WTC11 (cell line): ENCODE data around the gene LAMC1. TPM values are rescaled to one million over a fixed set of nuclear protein-coding genes. Genes with fewer than 3 reads are reported as not detected.

ENCODE experiments used
- CREM ChIP-seq: sonication (generic); formaldehyde crosslinking; IDR thresholded peaks from 2 replicates; pipeline ENCODE4 v1.8.1; 2022; ENCODE audit warnings: mild to moderate bottlenecking, missing genetic modification reagents, moderate library complexity
- ETV6 ChIP-seq: sonication (generic); formaldehyde crosslinking; IDR thresholded peaks from 2 replicates; pipeline ENCODE4 v1.8.1; 2022; ENCODE audit warnings: mild to moderate bottlenecking, missing genetic modification reagents
- FOXJ3 ChIP-seq: sonication (generic); formaldehyde crosslinking; IDR thresholded peaks from 2 replicates; pipeline ENCODE4 v1.9.0; 2021; ENCODE audit warnings: missing genetic modification reagents, mild to moderate bottlenecking, borderline replicate concordance
- FOXK1 ChIP-seq: sonication (generic); formaldehyde crosslinking; IDR thresholded peaks from 2 replicates; pipeline ENCODE4 v1.8.0; 2022; ENCODE audit warnings: mild to moderate bottlenecking, moderate library complexity, missing genetic modification reagents
- FOXP4 ChIP-seq: sonication (generic); formaldehyde crosslinking; IDR thresholded peaks from 2 replicates; pipeline ENCODE4 v1.8.0; 2022; ENCODE audit warnings: mild to moderate bottlenecking, missing genetic modification reagents
- JAZF1 ChIP-seq: fragments of 250-450 bp; sonication (Bioruptor Pico); IDR thresholded peaks from 2 replicates; pipeline ENCODE4 v1.9.0; 2021; ENCODE audit warnings: moderate library complexity, mild to moderate bottlenecking, inconsistent platforms
- KAT7 ChIP-seq: sonication (generic); formaldehyde crosslinking; IDR thresholded peaks from 2 replicates; pipeline ENCODE4 v1.8.1; 2023; ENCODE audit warnings: missing genetic modification reagents, mild to moderate bottlenecking, borderline replicate concordance
- MXD4 ChIP-seq: fragments of 250-450 bp; sonication (Bioruptor Pico); IDR thresholded peaks from 2 replicates; pipeline ENCODE4 v1.8.0; 2021; ENCODE audit warnings: mild to moderate bottlenecking, moderate library complexity, borderline replicate concordance
- NFATC4 ChIP-seq: fragments of 250-450 bp; sonication (Bioruptor Pico); IDR thresholded peaks from 2 replicates; pipeline ENCODE4 v1.9.0; 2021; ENCODE audit warnings: mild to moderate bottlenecking
- NFE2L1 ChIP-seq: sonication (generic); formaldehyde crosslinking; IDR thresholded peaks from 2 replicates; pipeline ENCODE4 v1.8.1; 2023; ENCODE audit warnings: missing genetic modification reagents
- NFYB ChIP-seq: sonication (generic); formaldehyde crosslinking; conservative IDR thresholded peaks from 2 replicates; pipeline ENCODE4 v1.8.0; 2022; ENCODE audit warnings: low read depth, missing genetic modification reagents
- NR2C2 ChIP-seq: sonication (generic); formaldehyde crosslinking; IDR thresholded peaks from 2 replicates; pipeline ENCODE4 v1.8.0; 2022; ENCODE audit warnings: mild to moderate bottlenecking, missing genetic modification reagents
- SMAD3 ChIP-seq: sonication (generic); formaldehyde crosslinking; IDR thresholded peaks from 2 replicates; pipeline ENCODE4 v1.8.0; 2022; ENCODE audit warnings: missing genetic modification reagents, mild to moderate bottlenecking, borderline replicate concordance
- USF1 ChIP-seq: sonication (generic); formaldehyde crosslinking; IDR thresholded peaks from 2 replicates; pipeline ENCODE4 v1.8.0; 2022; ENCODE audit warnings: mild to moderate bottlenecking, missing genetic modification reagents
- ZBTB43 ChIP-seq: sonication (generic); formaldehyde crosslinking; IDR thresholded peaks from 2 replicates; pipeline ENCODE4 v1.8.1; 2023; ENCODE audit warnings: mild to moderate bottlenecking, missing genetic modification reagents
- ZNF396 ChIP-seq: fragments of 250-450 bp; sonication (Bioruptor Pico); IDR thresholded peaks from 2 replicates; pipeline ENCODE4 v1.8.0; 2021; ENCODE audit warnings: mild to moderate bottlenecking, moderate library complexity, borderline replicate concordance
- ZNF425 ChIP-seq: fragments of 250-450 bp; sonication (Bioruptor Pico); conservative IDR thresholded peaks from 2 replicates; pipeline ENCODE4 v1.9.0; 2021; ENCODE audit warnings: mild to moderate bottlenecking
- total RNA-seq: library from RNA; stranded (reverse); gene quantifications from 3 replicates; pipeline ENCODE4 v1.2.3, GENCODE V29; 2021
- TF ChIP-seq, protein P1 (sequence below): fragments of 250-450 bp; sonication (Bioruptor Pico); IDR thresholded peaks from 2 replicates; pipeline ENCODE4 v1.8.0; 2021; ENCODE audit warnings: mild to moderate bottlenecking
- TF ChIP-seq, protein P2 (sequence below): fragments of 250-450 bp; sonication (Bioruptor Pico); IDR thresholded peaks from 2 replicates; pipeline ENCODE4 v1.9.0; 2021; ENCODE audit warnings: moderate library complexity, mild to moderate bottlenecking, inconsistent platforms, borderline replicate concordance
- TF ChIP-seq, protein P3 (sequence below): sonication (generic); formaldehyde crosslinking; IDR thresholded peaks from 2 replicates; pipeline ENCODE4 v1.8.0; 2022; ENCODE audit warnings: missing genetic modification reagents
- TF ChIP-seq, protein P4 (sequence below): fragments of 250-450 bp; sonication (Bioruptor Pico); IDR thresholded peaks from 2 replicates; pipeline ENCODE4 v1.9.0; 2021; ENCODE audit warnings: mild to moderate bottlenecking
- TF ChIP-seq, protein P5 (sequence below): sonication (generic); formaldehyde crosslinking; IDR thresholded peaks from 2 replicates; pipeline ENCODE4 v1.8.1; 2022; ENCODE audit warnings: low read depth, missing genetic modification reagents, borderline replicate concordance
- TF ChIP-seq, protein P6 (sequence below): sonication (generic); formaldehyde crosslinking; IDR thresholded peaks from 2 replicates; pipeline ENCODE4 v1.8.0; 2022; ENCODE audit warnings: mild to moderate bottlenecking, missing genetic modification reagents

The LAMC1 gene
- total RNA-seq, 1 experiment from 2014 or later, result 162 TPM

DNA sequence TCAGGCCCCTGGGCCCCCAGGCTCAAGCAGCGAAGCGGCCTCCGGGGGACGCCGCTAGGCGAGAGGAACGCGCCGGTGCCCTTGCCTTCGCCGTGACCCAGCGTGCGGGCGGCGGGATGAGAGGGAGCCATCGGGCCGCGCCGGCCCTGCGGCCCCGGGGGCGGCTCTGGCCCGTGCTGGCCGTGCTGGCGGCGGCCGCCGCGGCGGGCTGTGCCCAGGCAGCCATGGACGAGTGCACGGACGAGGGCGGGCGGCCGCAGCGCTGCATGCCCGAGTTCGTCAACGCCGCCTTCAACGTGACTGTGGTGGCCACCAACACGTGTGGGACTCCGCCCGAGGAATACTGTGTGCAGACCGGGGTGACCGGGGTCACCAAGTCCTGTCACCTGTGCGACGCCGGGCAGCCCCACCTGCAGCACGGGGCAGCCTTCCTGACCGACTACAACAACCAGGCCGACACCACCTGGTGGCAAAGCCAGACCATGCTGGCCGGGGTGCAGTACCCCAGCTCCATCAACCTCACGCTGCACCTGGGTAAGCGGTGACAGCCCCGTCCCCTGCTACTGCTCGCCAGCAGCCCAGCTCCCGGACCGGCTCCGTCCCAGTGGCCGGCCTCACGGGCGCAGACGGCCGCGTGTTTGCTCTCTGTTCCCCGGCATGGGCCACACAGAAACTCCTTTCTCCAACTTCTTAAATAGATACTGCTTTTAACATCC, 539 bp downstream of the LAMC1 start (continued):
- TF ChIP-seq, protein P1, sequence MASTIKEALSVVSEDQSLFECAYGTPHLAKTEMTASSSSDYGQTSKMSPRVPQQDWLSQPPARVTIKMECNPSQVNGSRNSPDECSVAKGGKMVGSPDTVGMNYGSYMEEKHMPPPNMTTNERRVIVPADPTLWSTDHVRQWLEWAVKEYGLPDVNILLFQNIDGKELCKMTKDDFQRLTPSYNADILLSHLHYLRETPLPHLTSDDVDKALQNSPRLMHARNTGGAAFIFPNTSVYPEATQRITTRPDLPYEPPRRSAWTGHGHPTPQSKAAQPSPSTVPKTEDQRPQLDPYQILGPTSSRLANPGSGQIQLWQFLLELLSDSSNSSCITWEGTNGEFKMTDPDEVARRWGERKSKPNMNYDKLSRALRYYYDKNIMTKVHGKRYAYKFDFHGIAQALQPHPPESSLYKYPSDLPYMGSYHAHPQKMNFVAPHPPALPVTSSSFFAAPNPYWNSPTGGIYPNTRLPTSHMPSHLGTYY (CRISPR knock-in tag), result no peak
- peak; percentile 79 for TF ChIP-seq FOXK1 (CRISPR knock-in tag)
- TF ChIP-seq ZNF396 (CRISPR knock-in tag), result no peak
- no peak for TF ChIP-seq NFATC4 (CRISPR knock-in tag)
- no peak for TF ChIP-seq JAZF1 (CRISPR knock-in tag)
- no peak for TF ChIP-seq NR2C2 (CRISPR knock-in tag)
- TF ChIP-seq ZNF425 (CRISPR knock-in tag), result no peak
- no peak; the same call in 1 of the 2 replicates for TF ChIP-seq USF1
- TF ChIP-seq, protein P2, sequence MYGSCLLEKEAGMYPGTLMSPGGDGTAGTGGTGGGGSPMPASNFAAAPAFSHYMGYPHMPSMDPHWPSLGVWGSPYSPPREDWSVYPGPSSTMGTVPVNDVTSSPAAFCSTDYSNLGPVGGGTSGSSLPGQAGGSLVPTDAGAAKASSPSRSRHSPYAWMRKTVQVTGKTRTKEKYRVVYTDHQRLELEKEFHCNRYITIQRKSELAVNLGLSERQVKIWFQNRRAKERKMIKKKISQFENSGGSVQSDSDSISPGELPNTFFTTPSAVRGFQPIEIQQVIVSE (CRISPR knock-in tag), result no peak
- TF ChIP-seq ETV6, result no peak
- TF ChIP-seq, protein P3, sequence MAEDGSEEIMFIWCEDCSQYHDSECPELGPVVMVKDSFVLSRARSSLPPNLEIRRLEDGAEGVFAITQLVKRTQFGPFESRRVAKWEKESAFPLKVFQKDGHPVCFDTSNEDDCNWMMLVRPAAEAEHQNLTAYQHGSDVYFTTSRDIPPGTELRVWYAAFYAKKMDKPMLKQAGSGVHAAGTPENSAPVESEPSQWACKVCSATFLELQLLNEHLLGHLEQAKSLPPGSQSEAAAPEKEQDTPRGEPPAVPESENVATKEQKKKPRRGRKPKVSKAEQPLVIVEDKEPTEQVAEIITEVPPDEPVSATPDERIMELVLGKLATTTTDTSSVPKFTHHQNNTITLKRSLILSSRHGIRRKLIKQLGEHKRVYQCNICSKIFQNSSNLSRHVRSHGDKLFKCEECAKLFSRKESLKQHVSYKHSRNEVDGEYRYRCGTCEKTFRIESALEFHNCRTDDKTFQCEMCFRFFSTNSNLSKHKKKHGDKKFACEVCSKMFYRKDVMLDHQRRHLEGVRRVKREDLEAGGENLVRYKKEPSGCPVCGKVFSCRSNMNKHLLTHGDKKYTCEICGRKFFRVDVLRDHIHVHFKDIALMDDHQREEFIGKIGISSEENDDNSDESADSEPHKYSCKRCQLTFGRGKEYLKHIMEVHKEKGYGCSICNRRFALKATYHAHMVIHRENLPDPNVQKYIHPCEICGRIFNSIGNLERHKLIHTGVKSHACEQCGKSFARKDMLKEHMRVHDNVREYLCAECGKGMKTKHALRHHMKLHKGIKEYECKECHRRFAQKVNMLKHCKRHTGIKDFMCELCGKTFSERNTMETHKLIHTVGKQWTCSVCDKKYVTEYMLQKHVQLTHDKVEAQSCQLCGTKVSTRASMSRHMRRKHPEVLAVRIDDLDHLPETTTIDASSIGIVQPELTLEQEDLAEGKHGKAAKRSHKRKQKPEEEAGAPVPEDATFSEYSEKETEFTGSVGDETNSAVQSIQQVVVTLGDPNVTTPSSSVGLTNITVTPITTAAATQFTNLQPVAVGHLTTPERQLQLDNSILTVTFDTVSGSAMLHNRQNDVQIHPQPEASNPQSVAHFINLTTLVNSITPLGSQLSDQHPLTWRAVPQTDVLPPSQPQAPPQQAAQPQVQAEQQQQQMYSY (CRISPR knock-in tag), result no peak
- 0 out of 2 replicates have a peak, but pooled peaks have one; percentile 58 for TF ChIP-seq NFE2L1 (CRISPR knock-in tag)
- TF ChIP-seq, protein P4, sequence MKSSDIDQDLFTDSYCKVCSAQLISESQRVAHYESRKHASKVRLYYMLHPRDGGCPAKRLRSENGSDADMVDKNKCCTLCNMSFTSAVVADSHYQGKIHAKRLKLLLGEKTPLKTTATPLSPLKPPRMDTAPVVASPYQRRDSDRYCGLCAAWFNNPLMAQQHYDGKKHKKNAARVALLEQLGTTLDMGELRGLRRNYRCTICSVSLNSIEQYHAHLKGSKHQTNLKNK (CRISPR knock-in tag), result no peak
- TF ChIP-seq FOXP4, result 0 out of 2 replicates have a peak, but pooled peaks have one; percentile 28
- no peak for TF ChIP-seq MXD4
- no peak for TF ChIP-seq SMAD3
- TF ChIP-seq ZBTB43, result no peak
- TF ChIP-seq, protein P5, sequence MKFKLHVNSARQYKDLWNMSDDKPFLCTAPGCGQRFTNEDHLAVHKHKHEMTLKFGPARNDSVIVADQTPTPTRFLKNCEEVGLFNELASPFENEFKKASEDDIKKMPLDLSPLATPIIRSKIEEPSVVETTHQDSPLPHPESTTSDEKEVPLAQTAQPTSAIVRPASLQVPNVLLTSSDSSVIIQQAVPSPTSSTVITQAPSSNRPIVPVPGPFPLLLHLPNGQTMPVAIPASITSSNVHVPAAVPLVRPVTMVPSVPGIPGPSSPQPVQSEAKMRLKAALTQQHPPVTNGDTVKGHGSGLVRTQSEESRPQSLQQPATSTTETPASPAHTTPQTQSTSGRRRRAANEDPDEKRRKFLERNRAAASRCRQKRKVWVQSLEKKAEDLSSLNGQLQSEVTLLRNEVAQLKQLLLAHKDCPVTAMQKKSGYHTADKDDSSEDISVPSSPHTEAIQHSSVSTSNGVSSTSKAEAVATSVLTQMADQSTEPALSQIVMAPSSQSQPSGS (CRISPR knock-in tag), result no peak
- TF ChIP-seq, protein P6, sequence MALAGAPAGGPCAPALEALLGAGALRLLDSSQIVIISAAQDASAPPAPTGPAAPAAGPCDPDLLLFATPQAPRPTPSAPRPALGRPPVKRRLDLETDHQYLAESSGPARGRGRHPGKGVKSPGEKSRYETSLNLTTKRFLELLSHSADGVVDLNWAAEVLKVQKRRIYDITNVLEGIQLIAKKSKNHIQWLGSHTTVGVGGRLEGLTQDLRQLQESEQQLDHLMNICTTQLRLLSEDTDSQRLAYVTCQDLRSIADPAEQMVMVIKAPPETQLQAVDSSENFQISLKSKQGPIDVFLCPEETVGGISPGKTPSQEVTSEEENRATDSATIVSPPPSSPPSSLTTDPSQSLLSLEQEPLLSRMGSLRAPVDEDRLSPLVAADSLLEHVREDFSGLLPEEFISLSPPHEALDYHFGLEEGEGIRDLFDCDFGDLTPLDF (CRISPR knock-in tag), result no peak
- 0 out of 2 replicates have a peak, but pooled peaks have one; percentile 7 for TF ChIP-seq NFYB (CRISPR knock-in tag)
- no peak for TF ChIP-seq FOXJ3 (CRISPR knock-in tag)
- TF ChIP-seq KAT7 (CRISPR knock-in tag), result peak; percentile 70; the same call in 1 of the 2 replicates
- TF ChIP-seq CREM (CRISPR knock-in tag), result no peak
